Esophagus squamous epithelium (tissue), 4 donors: ENCODE measurements around the gene SPATA22.

ENCODE experiments used
- POLR2A ChIP-seq, 4 donors: fragments of 450-650 bp; IDR thresholded peaks; one replicate each; pipeline ENCODE4 v1.6.1; 2017; ENCODE audit warnings: antibody characterized with exemption in 4 of 4, mild to moderate bottlenecking in 4 of 4, moderate library complexity in 3 of 4
- TF ChIP-seq, protein P1 (sequence below), 6 experiments: fragments of 450-650 bp in 4 of 6; fragments of 200-600 bp in 2 of 6; sonication (generic) in 2 of 6; IDR thresholded peaks; one replicate each; pipeline ENCODE4 v1.5.1; 2016 to 2019; ENCODE audit warnings: antibody characterized with exemption in 6 of 6, mild to moderate bottlenecking in 4 of 6, moderate library complexity in 4 of 6

- TF ChIP-seq, protein P1, sequence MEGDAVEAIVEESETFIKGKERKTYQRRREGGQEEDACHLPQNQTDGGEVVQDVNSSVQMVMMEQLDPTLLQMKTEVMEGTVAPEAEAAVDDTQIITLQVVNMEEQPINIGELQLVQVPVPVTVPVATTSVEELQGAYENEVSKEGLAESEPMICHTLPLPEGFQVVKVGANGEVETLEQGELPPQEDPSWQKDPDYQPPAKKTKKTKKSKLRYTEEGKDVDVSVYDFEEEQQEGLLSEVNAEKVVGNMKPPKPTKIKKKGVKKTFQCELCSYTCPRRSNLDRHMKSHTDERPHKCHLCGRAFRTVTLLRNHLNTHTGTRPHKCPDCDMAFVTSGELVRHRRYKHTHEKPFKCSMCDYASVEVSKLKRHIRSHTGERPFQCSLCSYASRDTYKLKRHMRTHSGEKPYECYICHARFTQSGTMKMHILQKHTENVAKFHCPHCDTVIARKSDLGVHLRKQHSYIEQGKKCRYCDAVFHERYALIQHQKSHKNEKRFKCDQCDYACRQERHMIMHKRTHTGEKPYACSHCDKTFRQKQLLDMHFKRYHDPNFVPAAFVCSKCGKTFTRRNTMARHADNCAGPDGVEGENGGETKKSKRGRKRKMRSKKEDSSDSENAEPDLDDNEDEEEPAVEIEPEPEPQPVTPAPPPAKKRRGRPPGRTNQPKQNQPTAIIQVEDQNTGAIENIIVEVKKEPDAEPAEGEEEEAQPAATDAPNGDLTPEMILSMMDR (IDR thresholded peaks at IDR 0.05) = no peak
- TF ChIP-seq POLR2A (IDR thresholded peaks at IDR 0.05) = no peak
Observed at GRCh38 chr17:3438368-3438767, 33.3 kb downstream of the SPATA22 start.
